ENCODE results near the gene BCAS3.

Gene BCAS3

GRCh38 chr17:61227866-61228265 is 550.2 kb downstream of the BCAS3 start:
- Histone ChIP-seq H2BK120ac (ENCODE audit: insufficient read depth, low read length, poor library complexity) (no peak overlapping the region), H3K4ac (ENCODE audit: low read depth, low read length) (no peak overlapping the region), H4K91ac (ENCODE audit: low read depth, low read length) (no peak overlapping the region), H3K36me3 (ENCODE audit: control insufficient read depth in 1 of 2, insufficient read depth in 2 of 2, low read length in 2 of 2) (no peaks in the 10 kb centered on the region), H2BK12ac (ENCODE audit: low read length) (no peak overlapping the region), H3K18ac (ENCODE audit: low read length) (no peak overlapping the region), H2AFZ (ENCODE audit: insufficient read depth, low read length, poor library complexity) (no peak overlapping the region), H3K4me2 (ENCODE audit: low read length) (no peak overlapping the region), H3K27me3 (ENCODE audit: insufficient read depth, low read length) (no peaks in the 10 kb centered on the region), H2BK5ac (ENCODE audit: low read depth, low read length, poor library complexity) (no peak overlapping the region), H3K79me2 (ENCODE audit: control insufficient read depth, insufficient read depth, low read length, poor library complexity) (no peaks in the 10 kb centered on the region), H3K79me1 (ENCODE audit: low read length) (no peaks in the 10 kb centered on the region), H4K12ac (ENCODE audit: low read depth, low read length) (no peak overlapping the region), H3K23ac (ENCODE audit: low read length) (no peak overlapping the region), H3K27ac (ENCODE audit: low read depth, low read length) (no peak overlapping the region), H3K4me3 (ENCODE audit: low read depth, low read length) (no peak overlapping the region), H4K8ac (ENCODE audit: low read depth, low read length) (no peak overlapping the region), H3K4me1 (ENCODE audit: control insufficient read depth in 1 of 2, insufficient read depth in 2 of 2, low read length in 2 of 2) (no peaks in the 10 kb centered on the region), H3K9ac (ENCODE audit: low read length) (no peak overlapping the region), H2AK5ac (ENCODE audit: low read length) (no peak overlapping the region), H3K9me3 (ENCODE audit: insufficient read depth, low read depth, low read length) (no peaks in the 10 kb centered on the region), H3K14ac (ENCODE audit: low read length) (no peak overlapping the region)
- DNase-seq: no peak

- peak overlapping the region; percentile 35 for H2BK120ac ChIP-seq (ENCODE audit: insufficient read depth, low read length, poor library complexity)
- DNase-seq: no peak
- no peak overlapping the region for H4K8ac ChIP-seq (ENCODE audit: low read depth, low read length)
- no peak overlapping the region for H3K4me3 ChIP-seq (ENCODE audit: low read depth, low read length)
- H3K79me2 ChIP-seq (ENCODE audit: control insufficient read depth, insufficient read depth, low read length, poor library complexity): no peaks in the 10 kb centered on the region
- no peak overlapping the region for H4K91ac ChIP-seq (ENCODE audit: low read depth, low read length)
- H3K36me3 ChIP-seq (ENCODE audit: control insufficient read depth in 1 of 2, insufficient read depth in 2 of 2, low read length in 2 of 2): no peaks in the 10 kb centered on the region
- H3K27ac ChIP-seq (ENCODE audit: low read depth, low read length): no peak overlapping the region
- no peak overlapping the region for H2AK5ac ChIP-seq (ENCODE audit: low read length)
- no peak overlapping the region for H3K4ac ChIP-seq (ENCODE audit: low read depth, low read length)
- H3K4me2 ChIP-seq (ENCODE audit: low read length): no peak overlapping the region
- H2AFZ ChIP-seq (ENCODE audit: insufficient read depth, low read length, poor library complexity): no peak overlapping the region
- H3K27me3 ChIP-seq (ENCODE audit: insufficient read depth, low read length): no peaks in the 10 kb centered on the region
- WGBS (ENCODE audit: extremely low coverage, insufficient coverage, insufficient read length): no CpG with 5 or more reads among the region's 2 CpGs
- H2BK5ac ChIP-seq (ENCODE audit: low read depth, low read length, poor library complexity): no peak overlapping the region
- H3K79me1 ChIP-seq (ENCODE audit: low read length): peaks cover 2% of the 10 kb centered on the region
- no peak overlapping the region for H3K23ac ChIP-seq (ENCODE audit: low read length)
- no peak overlapping the region for H4K12ac ChIP-seq (ENCODE audit: low read depth, low read length)
- no peaks in the 10 kb centered on the region for H3K9me3 ChIP-seq (ENCODE audit: insufficient read depth, low read depth, low read length)
- H2BK12ac ChIP-seq (ENCODE audit: low read length): no peak overlapping the region
- H3K9ac ChIP-seq (ENCODE audit: low read length): no peak overlapping the region
- H3K18ac ChIP-seq (ENCODE audit: low read length): no peak overlapping the region
- no peak overlapping the region for H3K14ac ChIP-seq (ENCODE audit: low read length)
- peaks cover 3 to 10% of the 10 kb centered on the region in 2 experiments for H3K4me1 ChIP-seq (ENCODE audit: control insufficient read depth in 1 of 2, insufficient read depth in 2 of 2, low read length in 2 of 2)
Measured at GRCh38 chr17:61230461-61230860, 552.8 kb downstream of the BCAS3 start.

DNA sequence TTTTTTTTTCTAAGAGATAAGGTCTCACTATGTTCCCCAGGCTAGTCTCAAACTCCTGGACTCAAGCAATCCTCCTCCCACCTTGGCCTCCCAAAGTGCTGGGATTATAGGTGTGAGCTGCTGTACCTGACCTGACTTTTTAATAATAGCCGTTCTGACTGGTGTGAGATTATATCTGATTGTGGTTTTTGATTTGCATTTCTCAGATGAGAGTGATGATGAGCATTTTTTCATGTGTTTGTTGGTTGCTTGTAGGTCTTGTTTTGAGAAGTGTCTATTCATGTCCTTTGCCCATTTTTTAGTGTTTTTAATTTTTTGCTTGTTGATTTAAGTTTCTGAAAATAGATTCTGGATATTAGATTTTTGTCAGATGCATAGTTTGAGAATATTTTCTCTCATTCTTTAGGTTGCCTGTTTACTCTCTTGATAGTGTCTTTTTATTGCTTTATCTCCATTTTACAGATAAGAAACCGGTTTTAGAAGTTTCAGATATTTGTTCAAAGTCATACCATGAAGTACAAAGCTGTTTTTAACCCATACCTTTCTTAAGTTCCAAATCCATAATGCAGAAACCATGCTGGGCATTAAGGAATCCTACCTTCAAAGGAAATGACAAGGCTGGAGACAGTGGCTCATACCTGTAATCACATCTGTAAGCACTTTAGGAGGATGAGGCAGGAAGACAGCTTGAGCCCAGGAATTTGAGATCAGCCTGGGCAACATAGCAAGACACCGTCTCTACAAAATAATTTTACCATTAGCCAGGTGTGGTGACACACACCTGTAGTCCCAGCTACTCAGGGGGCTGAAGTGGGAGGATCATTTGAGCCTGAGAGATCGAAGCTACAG is 553.5 kb downstream of the BCAS3 start:
- Histone ChIP-seq H3K4me2 (ENCODE audit: low read length) (no peak overlapping the region), H3K9ac (ENCODE audit: low read length) (no peak overlapping the region), H3K23ac (ENCODE audit: low read length) (no peak overlapping the region), H4K12ac (ENCODE audit: low read depth, low read length) (no peak overlapping the region), H2AK5ac (ENCODE audit: low read length) (no peak overlapping the region), H3K4me3 (ENCODE audit: low read depth, low read length) (no peak overlapping the region), H3K27me3 (ENCODE audit: insufficient read depth, low read length) (no peaks in the 10 kb centered on the region), H3K14ac (ENCODE audit: low read length) (no peak overlapping the region), H3K36me3 (ENCODE audit: control insufficient read depth in 1 of 2, insufficient read depth in 2 of 2, low read length in 2 of 2) (no peaks in the 10 kb centered on the region), H2BK12ac (ENCODE audit: low read length) (no peak overlapping the region), H3K79me2 (ENCODE audit: control insufficient read depth, insufficient read depth, low read length, poor library complexity) (no peaks in the 10 kb centered on the region), H3K79me1 (ENCODE audit: low read length) (peaks cover 4% of the 10 kb centered on the region), H4K8ac (ENCODE audit: low read depth, low read length) (no peak overlapping the region), H3K9me3 (ENCODE audit: insufficient read depth, low read depth, low read length) (no peaks in the 10 kb centered on the region), H2AFZ (ENCODE audit: insufficient read depth, low read length, poor library complexity) (no peak overlapping the region), H2BK120ac (ENCODE audit: insufficient read depth, low read length, poor library complexity) (no peak overlapping the region), H3K27ac (ENCODE audit: low read depth, low read length) (no peak overlapping the region), H3K4me1 (ENCODE audit: control insufficient read depth in 1 of 2, insufficient read depth in 2 of 2, low read length in 2 of 2) (peaks cover 6 to 14% of the 10 kb centered on the region in 2 experiments), H2BK5ac (ENCODE audit: low read depth, low read length, poor library complexity) (no peak overlapping the region), H4K91ac (ENCODE audit: low read depth, low read length) (no peak overlapping the region), H3K18ac (ENCODE audit: low read length) (no peak overlapping the region), H3K4ac (ENCODE audit: low read depth, low read length) (no peak overlapping the region)
- no CpG with 5 or more reads among the region's 4 CpGs for WGBS (ENCODE audit: extremely low coverage, insufficient coverage, insufficient read length)
- peak; percentile 88 to 97 for DNase-seq

GRCh38 chr17:61232871-61233270 is 555.2 kb downstream of the BCAS3 start:
- no peak overlapping the region for H3K4ac ChIP-seq (ENCODE audit: low read depth, low read length)
- no peak overlapping the region for H3K9ac ChIP-seq (ENCODE audit: low read length)
- H2BK120ac ChIP-seq (ENCODE audit: insufficient read depth, low read length, poor library complexity): no peak overlapping the region
- no peak overlapping the region for H4K8ac ChIP-seq (ENCODE audit: low read depth, low read length)
- H3K4me3 ChIP-seq (ENCODE audit: low read depth, low read length): no peak overlapping the region
- no peak overlapping the region for H4K12ac ChIP-seq (ENCODE audit: low read depth, low read length)
- H3K79me1 ChIP-seq (ENCODE audit: low read length): peaks cover 4% of the 10 kb centered on the region
- H2AK5ac ChIP-seq (ENCODE audit: low read length): no peak overlapping the region
- H3K18ac ChIP-seq (ENCODE audit: low read length): no peak overlapping the region
- DNase-seq: peak; percentile 13 to 37
- no peak overlapping the region for H4K91ac ChIP-seq (ENCODE audit: low read depth, low read length)
- H2AFZ ChIP-seq (ENCODE audit: insufficient read depth, low read length, poor library complexity): no peak overlapping the region
- no peak overlapping the region for H3K4me2 ChIP-seq (ENCODE audit: low read length)
- no CpG with 5 or more reads among the region's 3 CpGs for WGBS (ENCODE audit: extremely low coverage, insufficient coverage, insufficient read length)
- no peak overlapping the region for H3K14ac ChIP-seq (ENCODE audit: low read length)
- no peaks in the 10 kb centered on the region for H3K27me3 ChIP-seq (ENCODE audit: insufficient read depth, low read length)
- no peak overlapping the region for H2BK5ac ChIP-seq (ENCODE audit: low read depth, low read length, poor library complexity)
- no peak overlapping the region for H2BK12ac ChIP-seq (ENCODE audit: low read length)
- no peaks in the 10 kb centered on the region for H3K9me3 ChIP-seq (ENCODE audit: insufficient read depth, low read depth, low read length)
- H3K36me3 ChIP-seq (ENCODE audit: control insufficient read depth in 1 of 2, insufficient read depth in 2 of 2, low read length in 2 of 2): no peaks in the 10 kb centered on the region
- H3K23ac ChIP-seq (ENCODE audit: low read length): no peak overlapping the region
- no peak overlapping the region for H3K27ac ChIP-seq (ENCODE audit: low read depth, low read length)
- H3K4me1 ChIP-seq (ENCODE audit: control insufficient read depth in 1 of 2, insufficient read depth in 2 of 2, low read length in 2 of 2): peaks cover 7 to 14% of the 10 kb centered on the region in 2 experiments
- H3K79me2 ChIP-seq (ENCODE audit: control insufficient read depth, insufficient read depth, low read length, poor library complexity): no peaks in the 10 kb centered on the region
